DMS114 treated with DMSO at 0.1 percent for 48 hours (cell line): Measurements from ENCODE around the gene SMG6.
"Not testable (repeated sequence)": the region's sequence is repeated elsewhere in the genome, so short reads cannot be mapped to it uniquely, and the experiment has no call there.

ENCODE experiments used
- DNase-seq: peaks from one replicate; lab custom pipeline; 2025; ENCODE audit not compliant: unreplicated experiment; lab: John Stamatoyannopoulos, UW

SMG6 gene

GRCh38 chr17:2207815-2208515 is 95.6 kb downstream of the SMG6 start:
- no peak for DNase-seq

DNA sequence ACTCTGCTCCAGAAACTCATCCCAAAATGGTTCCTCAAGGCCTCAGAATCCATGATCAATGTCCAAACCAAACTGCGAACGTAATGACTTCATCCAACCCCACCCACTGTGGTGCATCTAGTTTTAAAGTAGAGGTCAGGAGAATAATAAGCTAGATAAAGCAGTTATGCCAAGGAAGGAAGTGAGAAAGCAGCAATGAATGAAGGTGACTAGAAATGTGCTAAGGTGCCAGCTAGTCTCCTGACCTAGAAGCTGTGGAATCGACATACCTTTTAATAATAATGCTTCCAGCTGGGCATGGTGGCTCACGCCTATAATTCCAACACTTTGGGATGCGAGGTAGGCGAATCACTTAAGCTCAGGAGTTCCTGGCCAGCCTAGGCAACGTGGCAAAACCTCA is 99.2 kb downstream of the SMG6 start:
- no peak for DNase-seq

- no peak for DNase-seq
Observed at GRCh38 chr17:2203818-2204217, 99.8 kb downstream of the SMG6 start.

DNA sequence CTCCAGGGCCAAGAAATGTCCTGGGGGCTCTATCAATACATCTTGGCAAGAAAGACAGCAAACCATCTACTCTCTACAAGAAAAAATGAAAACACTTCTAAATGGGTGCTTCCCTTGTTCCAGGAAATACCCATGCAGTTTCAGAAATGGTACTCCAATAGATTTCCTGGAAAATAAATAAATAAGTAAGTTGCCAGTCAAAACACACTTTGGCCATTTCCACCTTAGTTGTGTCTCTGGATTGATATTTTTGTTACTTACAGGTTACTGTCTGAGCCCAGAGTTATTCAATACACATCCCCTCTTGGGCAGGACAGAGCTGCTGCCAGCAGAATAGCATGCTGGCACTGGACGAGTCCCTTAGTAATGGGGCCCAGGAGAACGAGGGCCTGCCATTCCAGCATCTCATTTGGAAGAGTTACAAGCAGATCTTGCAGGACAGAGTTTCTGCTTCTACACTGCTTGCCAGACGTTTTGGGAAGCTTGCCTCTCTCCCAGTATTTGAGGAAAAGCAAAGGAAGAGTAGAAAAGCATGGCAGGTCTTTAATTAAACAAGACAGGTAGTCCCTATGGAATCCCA is 100.5 kb downstream of the SMG6 start:
- DNase-seq = no peak

GRCh38 chr17:2202302-2202995 is 101.1 kb downstream of the SMG6 start:
- no peak for DNase-seq

DNA sequence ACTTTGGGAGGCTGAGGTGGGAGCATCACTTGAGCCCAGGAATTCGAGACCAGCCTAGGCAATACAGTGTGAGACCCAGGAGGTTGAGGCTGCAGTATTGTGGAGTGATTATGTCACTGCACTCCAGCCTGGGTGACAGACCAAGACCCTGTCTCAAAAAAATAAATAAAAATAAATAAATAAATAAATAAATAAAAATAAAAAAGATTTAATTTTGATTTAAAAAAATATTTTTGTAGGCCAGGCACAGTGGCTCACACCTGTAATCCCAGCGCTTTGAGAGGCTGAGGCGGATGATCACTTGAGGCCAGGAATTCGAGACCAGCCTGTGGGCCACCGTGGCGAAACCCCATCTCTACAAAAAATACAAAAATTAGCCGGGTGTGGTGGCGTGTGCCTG is 104.2 kb downstream of the SMG6 start:
- not testable (repeated sequence) for DNase-seq

DNA sequence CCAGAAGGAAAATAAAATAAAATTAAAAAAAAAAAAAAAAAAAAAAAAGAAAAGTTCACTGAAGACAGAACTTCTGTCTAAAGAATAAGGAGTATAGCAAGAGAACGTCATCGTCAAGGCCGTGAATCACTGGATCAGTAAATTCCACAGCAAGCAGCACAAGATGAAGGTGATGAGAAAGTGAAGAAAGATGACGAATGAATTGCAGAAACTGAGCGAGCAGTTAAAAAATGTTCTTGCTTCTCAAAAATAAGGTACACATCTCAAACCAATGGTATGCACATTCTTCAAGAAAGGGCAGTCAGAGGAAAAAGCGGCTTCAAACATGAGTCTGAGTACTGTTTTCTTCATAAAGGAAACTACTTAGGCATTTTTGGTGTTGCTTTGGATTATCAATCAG is 104.7 kb downstream of the SMG6 start:
- DNase-seq = no peak

DNA sequence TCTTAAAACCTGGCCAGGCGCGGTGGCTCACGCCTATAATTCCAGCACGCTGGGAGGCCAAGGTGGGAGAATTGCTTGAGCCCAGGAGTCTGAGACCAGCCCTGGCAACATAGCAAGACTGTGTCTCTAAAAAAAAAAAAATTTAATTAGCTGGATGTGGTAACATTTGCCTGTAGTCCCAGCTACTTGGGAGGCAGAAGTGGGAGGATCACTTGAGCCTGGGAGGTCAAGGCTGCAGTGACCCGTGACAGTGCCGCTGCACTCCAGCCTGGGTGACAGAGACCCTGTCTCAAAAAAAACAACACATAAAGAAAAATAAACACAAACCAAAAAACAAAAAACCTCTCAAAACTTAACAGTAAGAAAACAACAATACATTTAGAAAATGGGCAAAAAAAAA is 106.3 kb downstream of the SMG6 start:
- no peak for DNase-seq

GRCh38 chr17:2195729-2196128 is 107.9 kb downstream of the SMG6 start:
- DNase-seq = no peak

- DNase-seq = no peak
Observed at GRCh38 chr17:2194889-2195335, 108.7 kb downstream of the SMG6 start.

DNA sequence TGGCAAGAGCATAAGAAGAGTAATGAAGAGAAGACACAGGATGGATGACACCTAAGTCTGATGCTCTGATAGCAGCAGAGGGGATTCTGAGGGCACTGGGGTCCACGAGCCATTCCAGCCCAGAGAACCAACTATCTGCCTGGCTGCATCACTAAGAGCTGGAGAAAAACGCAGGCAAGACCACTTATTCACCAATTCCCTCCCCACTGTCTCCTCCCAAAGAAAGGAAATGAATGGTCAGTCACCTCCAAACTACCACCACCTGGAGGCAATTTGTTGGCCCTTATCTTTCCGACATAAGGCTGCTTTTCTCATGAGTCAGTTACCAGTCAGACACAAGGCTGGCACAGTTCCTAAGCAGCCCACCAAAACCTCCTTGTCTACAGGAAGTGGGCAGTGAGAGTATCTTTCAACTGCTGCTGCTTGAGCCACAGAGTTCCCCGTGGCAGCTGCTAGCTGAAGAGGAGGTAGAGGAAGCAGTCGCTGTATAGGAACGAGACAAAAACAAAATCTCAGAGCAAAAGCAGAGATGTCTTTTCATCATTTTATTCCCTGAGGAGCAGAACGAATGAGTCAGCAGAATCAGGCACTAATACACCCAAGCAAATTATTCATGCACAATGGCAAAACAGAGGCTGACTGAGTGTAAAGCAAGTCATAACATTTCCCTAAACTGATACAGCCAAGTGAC is 111.1 kb downstream of the SMG6 start:
- DNase-seq = no peak

GRCh38 chr17:2191785-2192184 is 111.8 kb downstream of the SMG6 start:
- no peak for DNase-seq

DNA sequence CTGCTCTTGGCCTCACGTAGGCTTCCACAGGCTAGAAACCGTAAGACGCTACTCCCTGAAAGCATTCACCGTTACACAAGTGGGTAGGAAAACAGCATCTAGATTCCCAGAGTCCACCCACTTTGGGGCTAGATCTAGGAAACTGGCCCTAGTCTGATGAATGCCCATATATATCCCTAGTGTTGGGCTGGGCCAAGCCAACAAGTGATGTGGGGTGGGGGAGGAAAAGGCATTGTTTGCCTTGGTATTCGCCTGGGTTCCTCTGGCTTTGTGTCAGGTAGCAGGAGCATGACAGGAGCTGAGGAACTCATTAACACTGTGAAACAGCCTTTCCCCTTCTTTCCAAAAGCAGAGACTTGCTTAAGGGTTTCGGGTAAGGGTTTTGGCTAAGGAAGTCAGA is 112.4 kb downstream of the SMG6 start:
- no peak for DNase-seq

DNA sequence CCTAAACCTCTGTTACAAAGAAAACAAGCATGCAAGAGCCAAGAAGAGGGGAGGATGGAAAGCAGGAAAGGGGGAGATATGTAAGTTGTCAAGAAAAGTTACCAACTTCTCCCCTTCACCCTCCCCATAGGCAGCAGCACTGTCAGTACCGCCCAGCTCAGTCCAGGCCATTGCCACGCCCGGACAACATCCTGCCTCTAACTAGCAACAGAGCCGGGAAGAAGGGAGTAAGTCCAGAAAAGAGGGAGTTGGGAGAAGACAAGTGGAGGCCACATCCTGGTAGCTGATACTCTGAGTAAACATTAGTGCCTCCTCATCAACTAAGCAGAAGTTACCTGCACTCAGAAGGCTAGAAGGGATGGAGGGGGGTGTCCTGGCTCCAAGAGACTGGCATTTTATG is 113.6 kb downstream of the SMG6 start:
- no peak for DNase-seq

DNA sequence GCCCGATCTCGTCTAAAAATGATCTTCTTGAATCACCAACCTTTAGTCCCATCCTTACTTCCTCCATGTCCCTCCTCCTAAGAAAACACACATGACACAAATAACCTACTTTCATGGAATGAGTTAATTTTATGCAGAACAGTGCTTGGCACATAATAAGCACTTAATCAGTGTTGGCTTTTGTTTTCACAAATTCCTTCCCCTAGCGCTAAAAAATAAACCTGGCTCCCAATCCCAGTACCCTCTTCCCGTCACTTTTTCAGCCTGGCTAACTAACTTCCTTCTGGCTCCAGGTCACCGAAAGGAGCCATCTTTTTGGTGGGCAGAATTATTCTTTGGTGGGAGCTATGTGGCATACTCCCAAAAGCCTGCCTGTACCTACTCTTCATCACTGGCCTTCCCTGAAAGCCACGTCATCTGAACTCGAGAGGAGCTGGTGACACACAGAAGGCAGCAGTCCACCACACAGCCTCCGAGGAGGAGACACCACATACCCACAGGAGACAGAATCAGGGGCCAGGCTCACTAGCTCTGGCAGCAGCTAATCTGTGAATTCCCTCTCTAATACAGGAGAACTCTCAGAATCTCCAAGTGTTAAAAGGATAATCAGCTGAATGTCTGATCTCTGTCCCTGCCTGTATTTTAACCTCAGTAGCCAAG is 114.5 kb downstream of the SMG6 start:
- no peak for DNase-seq

DNA sequence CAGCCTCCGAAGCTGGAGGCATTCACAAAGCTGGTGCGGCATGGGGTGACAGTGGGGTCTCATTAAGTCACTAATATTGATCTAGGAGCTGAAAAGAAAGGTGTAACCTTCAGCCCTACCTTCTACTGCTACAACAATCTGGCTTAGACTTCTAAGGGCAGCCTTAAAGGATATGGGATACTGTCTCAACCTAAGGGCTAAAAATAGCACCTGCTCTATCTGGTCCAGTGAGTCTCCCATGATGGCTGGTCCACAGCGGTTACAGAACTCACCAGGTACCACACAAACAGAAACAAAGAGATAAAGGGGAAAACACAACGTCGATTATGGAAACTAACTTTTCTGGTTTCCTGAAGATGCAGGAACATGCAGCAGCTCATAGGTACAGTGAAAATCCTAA is 115.8 kb downstream of the SMG6 start:
- DNase-seq = no peak

DNA sequence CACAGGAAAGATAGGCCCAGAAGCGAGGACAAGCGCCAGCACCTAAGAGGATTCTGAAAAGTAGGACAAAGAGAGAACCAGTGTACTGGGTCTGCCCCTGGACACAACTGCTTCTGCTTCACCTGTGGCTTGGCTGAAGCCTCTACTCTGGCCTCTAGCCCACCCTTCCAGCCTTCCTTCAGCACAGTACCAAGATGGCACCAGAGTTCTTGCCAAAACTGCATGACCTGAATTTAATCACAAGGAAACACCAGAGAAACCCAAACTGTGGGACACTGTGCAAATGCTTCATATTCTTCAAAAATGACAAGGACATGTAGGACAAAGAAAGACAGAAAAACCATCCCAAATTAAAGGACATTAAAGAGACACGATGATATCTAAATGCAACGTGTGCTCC is 116.6 kb downstream of the SMG6 start:
- no peak for DNase-seq

DNA sequence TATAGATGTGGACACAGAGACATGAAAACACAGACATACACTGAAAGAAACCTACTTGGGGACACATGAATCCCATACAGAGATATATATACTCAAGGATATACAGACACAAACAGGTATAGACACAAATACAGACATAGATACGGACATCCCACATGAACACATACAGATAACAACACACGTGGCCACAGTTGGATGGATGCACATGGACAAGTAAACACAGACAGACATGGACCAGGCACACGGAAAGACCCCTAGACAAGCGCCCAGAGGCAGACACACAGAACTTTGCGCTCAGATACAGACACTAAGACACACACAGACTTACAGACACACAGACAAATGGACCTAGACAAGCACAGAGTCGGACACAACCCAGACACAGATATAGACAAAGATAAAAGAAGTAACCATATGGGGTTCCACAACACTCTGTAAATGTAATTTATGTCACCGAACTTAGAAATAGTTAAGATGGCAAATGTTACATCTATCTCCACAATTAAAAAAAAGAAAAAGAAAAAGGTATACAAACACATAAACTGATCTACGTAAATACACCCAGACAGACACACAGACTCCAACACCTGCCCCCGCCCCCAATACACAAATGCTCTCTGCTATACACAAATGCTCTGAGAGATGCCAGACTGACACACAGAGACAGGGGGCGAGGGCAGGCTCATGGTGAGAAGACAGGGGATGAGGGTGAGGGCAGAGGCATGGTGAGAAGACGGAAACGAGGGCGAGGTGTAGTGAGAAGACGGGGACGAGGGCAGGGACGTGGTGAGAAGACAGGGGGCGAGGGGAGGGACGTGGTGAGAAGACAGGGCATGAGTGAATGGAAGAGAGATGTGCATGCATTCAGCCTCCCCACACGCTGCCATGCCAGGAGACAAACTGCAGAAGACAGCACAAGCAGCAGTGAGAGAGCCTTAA is 118.3 kb downstream of the SMG6 start:
- no peak for DNase-seq

DNA sequence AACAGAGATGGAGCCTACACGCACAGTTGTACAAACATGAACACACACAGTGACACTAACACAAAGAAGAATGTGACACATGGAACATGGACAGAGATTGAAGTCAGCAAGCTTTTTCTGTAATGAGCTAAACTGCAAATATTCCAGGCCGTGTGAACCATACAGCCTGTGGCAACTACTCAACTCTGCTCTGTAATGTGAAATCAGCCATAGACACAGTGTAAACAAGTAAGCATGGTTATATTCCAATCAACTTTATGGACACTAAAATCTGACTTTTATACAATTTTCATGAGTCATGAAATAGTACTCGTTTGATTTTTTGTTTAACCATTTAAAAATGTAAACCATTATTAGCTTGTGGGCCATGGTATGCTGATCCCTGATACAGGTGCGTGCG is 120.2 kb downstream of the SMG6 start:
- no peak for DNase-seq

- no peak for DNase-seq
Observed at GRCh38 chr17:2181897-2182448, 121.6 kb downstream of the SMG6 start.
